Measurements from ENCODE around the gene EFNA1. TPM values are rescaled to one million over a fixed set of nuclear protein-coding genes. Genes with fewer than 3 reads are reported as not detected.
A peak's percentile ranks its signal among the peaks of the same experiment; 100 is the strongest.

EFNA1 gene
- total and polyA plus RNA-seq, 2 of the 13 experiments (the other 11 are each of a cell fraction or from before 2014, with no cell fraction given): 81.8 to 874 TPM

DNA sequence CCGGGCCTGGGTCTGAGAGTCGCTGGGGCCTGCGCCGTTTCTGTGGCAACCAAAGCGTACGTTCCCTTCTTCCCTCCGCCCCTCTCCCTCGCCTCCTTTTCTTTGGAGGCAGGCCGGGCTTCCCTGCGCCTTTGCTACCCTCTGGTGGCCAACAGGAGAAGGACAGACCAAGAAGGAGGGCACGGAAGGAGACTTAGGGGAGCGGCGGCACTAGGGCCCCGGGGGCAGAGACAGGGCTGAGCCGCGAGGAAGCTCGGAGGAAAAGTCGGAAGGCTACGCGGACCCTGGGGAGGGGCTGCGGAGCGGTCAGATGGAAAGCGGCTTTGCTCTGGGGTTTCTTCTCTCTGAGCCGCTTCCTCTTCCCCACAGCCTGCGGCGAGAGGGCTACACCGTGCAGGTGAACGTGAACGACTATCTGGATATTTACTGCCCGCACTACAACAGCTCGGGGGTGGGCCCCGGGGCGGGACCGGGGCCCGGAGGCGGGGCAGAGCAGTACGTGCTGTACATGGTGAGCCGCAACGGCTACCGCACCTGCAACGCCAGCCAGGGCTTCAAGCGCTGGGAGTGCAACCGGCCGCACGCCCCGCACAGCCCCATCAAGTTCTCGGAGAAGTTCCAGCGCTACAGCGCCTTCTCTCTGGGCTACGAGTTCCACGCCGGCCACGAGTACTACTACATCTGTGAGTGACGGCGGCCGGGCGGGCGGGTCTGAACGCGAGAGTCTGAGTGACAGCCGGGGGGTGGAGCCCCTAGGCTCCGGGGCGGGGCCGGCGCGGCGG, 42.8 kb upstream of the EFNA1 start (continued):
- TF ChIP-seq NCOR1 (IDR thresholded peaks at IDR 0.05; ENCODE audit: borderline replicate concordance, low read length): no peak
- TF ChIP-seq POGZ (CRISPR knock-in tag; IDR thresholded peaks at IDR 0.05): no peak; the same call in 1 of the 2 replicates
- TF ChIP-seq RFXAP (CRISPR knock-in tag; IDR thresholded peaks at IDR 0.05; ENCODE audit: borderline replicate concordance): peak; percentile 56; the same call in 1 of the 2 replicates
- no peak for TF ChIP-seq REPIN1 (CRISPR knock-in tag; IDR thresholded peaks at IDR 0.05; ENCODE audit: borderline replicate concordance, low read depth)
- TF ChIP-seq ZMYM4 (CRISPR knock-in tag; IDR thresholded peaks at IDR 0.05): peak; percentile 88
- peak; percentile 62 for TF ChIP-seq ZKSCAN5 (CRISPR knock-in tag; IDR thresholded peaks at IDR 0.05)
- no peak for TF ChIP-seq ZBTB40 (IDR thresholded peaks at IDR 0.05)
- no peak for TF ChIP-seq ZBTB40 (CRISPR knock-in tag; IDR thresholded peaks at IDR 0.05)
- no peak for TF ChIP-seq ZNF510 (CRISPR knock-in tag; IDR thresholded peaks at IDR 0.05; ENCODE audit: low read depth)
- TF ChIP-seq, protein P1, sequence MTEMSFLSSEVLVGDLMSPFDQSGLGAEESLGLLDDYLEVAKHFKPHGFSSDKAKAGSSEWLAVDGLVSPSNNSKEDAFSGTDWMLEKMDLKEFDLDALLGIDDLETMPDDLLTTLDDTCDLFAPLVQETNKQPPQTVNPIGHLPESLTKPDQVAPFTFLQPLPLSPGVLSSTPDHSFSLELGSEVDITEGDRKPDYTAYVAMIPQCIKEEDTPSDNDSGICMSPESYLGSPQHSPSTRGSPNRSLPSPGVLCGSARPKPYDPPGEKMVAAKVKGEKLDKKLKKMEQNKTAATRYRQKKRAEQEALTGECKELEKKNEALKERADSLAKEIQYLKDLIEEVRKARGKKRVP (CRISPR knock-in tag; IDR thresholded peaks at IDR 0.05): 0 out of 4 replicates have a peak, but pooled peaks of 1 of the 2 experiments have one; percentile 43
- TF ChIP-seq, protein P2, sequence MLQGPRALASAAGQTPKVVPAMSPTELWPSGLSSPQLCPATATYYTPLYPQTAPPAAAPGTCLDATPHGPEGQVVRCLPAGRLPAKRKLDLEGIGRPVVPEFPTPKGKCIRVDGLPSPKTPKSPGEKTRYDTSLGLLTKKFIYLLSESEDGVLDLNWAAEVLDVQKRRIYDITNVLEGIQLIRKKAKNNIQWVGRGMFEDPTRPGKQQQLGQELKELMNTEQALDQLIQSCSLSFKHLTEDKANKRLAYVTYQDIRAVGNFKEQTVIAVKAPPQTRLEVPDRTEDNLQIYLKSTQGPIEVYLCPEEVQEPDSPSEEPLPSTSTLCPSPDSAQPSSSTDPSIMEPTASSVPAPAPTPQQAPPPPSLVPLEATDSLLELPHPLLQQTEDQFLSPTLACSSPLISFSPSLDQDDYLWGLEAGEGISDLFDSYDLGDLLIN (CRISPR knock-in tag; IDR thresholded peaks at IDR 0.05; ENCODE audit: borderline replicate concordance): no peak
- no peak for TF ChIP-seq MBNL3 (CRISPR knock-in tag; conservative IDR thresholded peaks at IDR 0.05)
- 0 out of 2 replicates have a peak, but pooled peaks have one; percentile 38 for TF ChIP-seq BCL3 (CRISPR knock-in tag; IDR thresholded peaks at IDR 0.05)
- peak; percentile 77; the same call in 1 of the 2 replicates for TF ChIP-seq ZNF224 (CRISPR knock-in tag; IDR thresholded peaks at IDR 0.05)
- TF ChIP-seq STAG1 (CRISPR knock-in tag; IDR thresholded peaks at IDR 0.05): peak; percentile 94
- no peak for TF ChIP-seq KDM1A (CRISPR knock-in tag; IDR thresholded peaks at IDR 0.05)
- peak; percentile 52 for TF ChIP-seq MED8 (CRISPR knock-in tag; IDR thresholded peaks at IDR 0.05; ENCODE audit: insufficient replicate concordance)

Data from HepG2 (cell line).